RPMI8226 (cell line): ENCODE results near the gene NAV2.
"Not testable (repeated sequence)": the region's sequence is repeated elsewhere in the genome, so short reads cannot be mapped to it uniquely, and the experiment has no call there.

Experiments
- DNase-seq: peaks from one replicate; pipeline ENCODE4 v3.0.0-alpha.2; 2015

The NAV2 gene

GRCh38 chr11:20105427-20105826 is 392.8 kb downstream of the NAV2 start:
- no peak for DNase-seq

GRCh38 chr11:20109731-20110445 is 397.3 kb downstream of the NAV2 start:
- no peak for DNase-seq

GRCh38 chr11:20110908-20111669 is 398.5 kb downstream of the NAV2 start:
- peak; percentile 66 for DNase-seq

GRCh38 chr11:20111871-20112270 is 399.2 kb downstream of the NAV2 start:
- no peak for DNase-seq

- no peak for DNase-seq
Measured at GRCh38 chr11:20112291-20113148, 399.9 kb downstream of the NAV2 start.

GRCh38 chr11:20113149-20113438 is 400.5 kb downstream of the NAV2 start:
- no peak for DNase-seq

- no peak for DNase-seq
Measured at GRCh38 chr11:20114588-20114987, 402.0 kb downstream of the NAV2 start.

- DNase-seq: no peak
Measured at GRCh38 chr11:20116825-20117224, 404.2 kb downstream of the NAV2 start.

GRCh38 chr11:20117291-20117690 is 404.7 kb downstream of the NAV2 start:
- DNase-seq: no peak

- no peak for DNase-seq
Measured at GRCh38 chr11:20118209-20118608, 405.6 kb downstream of the NAV2 start.

- no peak for DNase-seq
Measured at GRCh38 chr11:20119315-20119714, 406.7 kb downstream of the NAV2 start.

GRCh38 chr11:20120134-20120925 is 407.7 kb downstream of the NAV2 start:
- no peak for DNase-seq

- DNase-seq: no peak
Measured at GRCh38 chr11:20122131-20122530, 409.5 kb downstream of the NAV2 start.

GRCh38 chr11:20125927-20126326 is 413.3 kb downstream of the NAV2 start:
- DNase-seq: no peak

GRCh38 chr11:20126724-20127123 is 414.1 kb downstream of the NAV2 start:
- no peak for DNase-seq

- peak; percentile 63 for DNase-seq
Measured at GRCh38 chr11:20127671-20128527, 415.3 kb downstream of the NAV2 start.

- DNase-seq: not testable (repeated sequence)
Measured at GRCh38 chr11:20128528-20128825, 415.8 kb downstream of the NAV2 start.

- no peak for DNase-seq
Measured at GRCh38 chr11:20129665-20130064, 417.0 kb downstream of the NAV2 start.

- DNase-seq: peak; percentile 44
Measured at GRCh38 chr11:20131788-20132666, 419.4 kb downstream of the NAV2 start.

- DNase-seq: no peak
Measured at GRCh38 chr11:20132667-20133039, 420.0 kb downstream of the NAV2 start.
